D721Med (cell line): Measurements from ENCODE around the gene CTCF.

ENCODE experiments used
- DNase-seq: peaks from one replicate; pipeline ENCODE4 v3.0.0; 2011; ENCODE audit warnings: low spot score; ENCODE audit not compliant: insufficient read length
- FAIRE-seq: peaks from 2 replicates; lab custom pipeline; 2011; peaks lifted over from hg19 to GRCh38; lab: Jason Lieb, UNC
- CTCF ChIP-seq: IDR thresholded peaks from 2 replicates; pipeline ENCODE4 v1.5.1; 2012; ENCODE audit warnings: mild to moderate bottlenecking, control low read depth; ENCODE audit not compliant: insufficient read depth; ENCODE audit errors: missing control alignments

Gene CTCF

GRCh38 chr16:67541391-67542263, 20.7 kb upstream of the CTCF start:
- no peak for FAIRE-seq
- DNase-seq, result no peak
- TF ChIP-seq CTCF, result no peak

- DNase-seq (no peak), FAIRE-seq (no peak)
- TF ChIP-seq CTCF, result no peak
Observed at GRCh38 chr16:67542464-67542863, 19.9 kb upstream of the CTCF start.

- no peak for TF ChIP-seq CTCF
- FAIRE-seq (no peak), DNase-seq (no peak)
Observed at GRCh38 chr16:67543036-67543435, 19.3 kb upstream of the CTCF start.

GRCh38 chr16:67543582-67543981, 18.7 kb upstream of the CTCF start:
- no peak for TF ChIP-seq CTCF
- no peak for FAIRE-seq
- no peak for DNase-seq

- DNase-seq, result no peak
- no peak for TF ChIP-seq CTCF
Observed at GRCh38 chr16:67544329-67544841, 17.9 kb upstream of the CTCF start.

GRCh38 chr16:67544844-67545664, 17.3 kb upstream of the CTCF start:
- no peak for TF ChIP-seq CTCF
- FAIRE-seq (no peak), DNase-seq (no peak)

More at GRCh38 chr16:67544329-67544841, 17.9 kb upstream of the CTCF start:
- no peak for FAIRE-seq
